Measurements from ENCODE around the gene RAB3IL1. TPM values are rescaled to one million over a fixed set of nuclear protein-coding genes. Genes with fewer than 3 reads are reported as not detected.

The RAB3IL1 gene
- total RNA-seq, 1 experiment from 2014 or later, result 2.3 TPM

DNA sequence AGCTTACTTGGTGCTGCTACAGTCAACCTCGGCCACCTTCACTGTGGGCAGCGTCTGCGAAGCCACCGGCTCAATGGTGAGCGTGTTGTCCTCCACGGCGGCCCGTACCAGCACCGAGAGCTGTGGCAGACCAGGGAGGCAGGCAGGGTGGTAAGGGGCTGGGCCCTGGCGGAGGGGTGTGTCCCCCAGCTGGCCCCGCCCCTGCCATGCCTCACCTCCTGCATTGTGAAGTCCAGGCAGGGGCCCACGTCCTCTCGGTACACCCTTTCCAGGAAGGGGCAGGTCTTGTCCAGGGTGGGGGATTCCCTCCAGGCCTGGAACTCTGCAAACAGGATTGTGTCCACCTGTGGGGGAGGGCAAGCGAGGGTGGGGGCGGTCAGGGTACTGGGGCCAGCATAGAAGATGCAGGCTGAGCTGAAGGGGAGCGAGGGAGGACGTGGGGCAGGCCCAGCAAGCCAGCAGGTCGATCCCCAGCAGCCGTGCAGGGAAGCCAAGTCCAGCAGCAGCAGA lies 12.8 kb downstream of the RAB3IL1 start:
- DNase-seq (ENCODE audit: low spot score), result no peak

DNA sequence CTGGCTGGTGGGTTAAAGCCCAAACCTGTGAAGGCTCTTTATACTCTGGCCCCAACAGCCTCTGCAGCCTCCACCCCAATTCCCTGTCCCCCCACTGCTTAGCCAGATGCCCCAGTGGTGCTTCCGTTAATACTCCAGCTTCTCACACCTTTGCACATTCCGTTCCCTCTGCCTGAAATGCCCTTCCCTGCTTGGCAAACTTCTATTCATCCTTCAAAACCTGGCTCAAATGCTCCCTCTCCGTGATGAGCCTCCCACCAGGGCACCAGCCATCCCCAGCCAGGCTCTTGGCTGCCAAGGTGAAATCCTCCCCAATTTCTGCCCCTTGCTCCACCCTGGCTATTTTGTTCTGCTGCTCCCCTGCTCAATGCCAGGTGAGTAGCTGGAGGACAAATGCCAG lies 13.5 kb downstream of the RAB3IL1 start:
- no peak for DNase-seq (ENCODE audit: low spot score)

GRCh38 chr11:61902313-61902712 lies 15.1 kb downstream of the RAB3IL1 start:
- no peak for DNase-seq (ENCODE audit: low spot score)

- no peak for DNase-seq (ENCODE audit: low spot score)
Observed at GRCh38 chr11:61901397-61901796, 16.0 kb downstream of the RAB3IL1 start.

GRCh38 chr11:61900251-61900650 lies 17.1 kb downstream of the RAB3IL1 start:
- DNase-seq (ENCODE audit: low spot score), result no peak

DNA sequence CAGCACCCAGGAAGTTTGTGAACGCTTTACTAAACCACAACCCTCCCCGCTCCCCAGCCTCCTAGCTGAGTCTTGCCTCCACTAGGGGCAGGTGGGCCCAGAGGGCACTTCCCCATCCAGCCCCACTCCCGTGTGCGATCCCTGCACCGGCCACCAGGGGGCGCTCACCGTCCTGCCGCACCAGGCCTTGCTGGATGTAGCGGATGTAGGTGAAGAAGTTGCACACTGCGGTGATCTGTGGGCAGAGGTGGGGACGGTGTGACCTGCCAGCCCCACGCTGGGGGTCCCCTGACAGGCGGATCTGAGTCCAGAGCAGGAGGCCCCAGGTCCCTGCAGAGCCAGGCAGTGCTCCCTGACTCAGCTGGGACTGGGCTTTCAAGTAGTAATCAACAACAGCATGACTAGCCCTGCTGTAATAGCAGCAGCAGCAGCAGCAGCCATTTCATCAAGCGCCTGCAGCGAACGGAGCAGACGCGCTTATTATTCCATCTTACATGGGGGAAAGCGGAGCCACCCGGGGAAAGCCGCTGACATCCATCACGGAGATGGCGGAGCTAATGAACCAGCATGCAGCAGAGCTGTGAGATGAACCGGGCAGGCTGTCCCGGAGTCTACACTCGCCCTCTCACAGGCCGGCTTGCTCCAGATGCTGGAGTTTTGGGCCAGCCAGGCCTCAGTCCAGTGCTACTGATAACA lies 18.1 kb downstream of the RAB3IL1 start:
- peak; percentile 65 for DNase-seq (ENCODE audit: low spot score)

DNA sequence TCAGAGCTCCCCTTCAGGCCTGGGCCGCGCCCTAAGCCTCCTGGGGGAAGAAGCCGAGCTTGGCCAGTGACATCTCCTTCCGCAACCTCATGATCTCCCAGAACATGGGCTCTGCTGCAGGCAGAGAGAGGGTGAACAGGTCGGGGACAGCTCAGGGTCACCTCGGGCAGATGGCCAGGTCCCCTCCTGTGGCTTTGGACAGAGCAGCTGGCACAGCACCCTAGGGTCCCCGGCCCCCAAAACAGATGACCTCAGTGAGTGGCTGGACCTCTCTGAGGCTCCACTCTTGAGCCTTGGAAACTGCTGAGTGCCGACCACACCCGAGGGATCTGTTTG lies 19.2 kb downstream of the RAB3IL1 start:
- DNase-seq (ENCODE audit: low spot score), result no peak

- DNase-seq (ENCODE audit: low spot score), result peak; percentile 56
Observed at GRCh38 chr11:61897387-61898246, 19.7 kb downstream of the RAB3IL1 start.

- no peak for DNase-seq (ENCODE audit: low spot score)
Observed at GRCh38 chr11:61896665-61897386, 20.5 kb downstream of the RAB3IL1 start.

DNA sequence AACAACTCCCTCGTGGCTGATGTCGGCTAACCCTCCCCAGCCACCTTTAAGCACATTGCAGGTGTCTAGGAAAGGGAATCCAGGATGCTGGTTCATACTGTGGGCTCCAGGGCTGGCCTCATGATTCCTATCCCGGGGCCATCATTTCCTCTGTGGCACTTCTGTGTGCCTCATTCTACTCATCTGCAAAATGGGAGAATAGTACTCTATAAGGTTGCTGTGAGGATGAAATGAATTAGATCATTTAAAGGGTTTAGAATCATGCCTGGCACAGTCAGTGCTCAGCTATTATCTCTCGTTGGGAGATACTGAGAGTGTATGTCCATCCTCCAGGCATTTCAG lies 21.7 kb downstream of the RAB3IL1 start:
- DNase-seq (ENCODE audit: low spot score), result no peak

GRCh38 chr11:61895046-61895717 lies 22.2 kb downstream of the RAB3IL1 start:
- DNase-seq (ENCODE audit: low spot score), result no peak

DNA sequence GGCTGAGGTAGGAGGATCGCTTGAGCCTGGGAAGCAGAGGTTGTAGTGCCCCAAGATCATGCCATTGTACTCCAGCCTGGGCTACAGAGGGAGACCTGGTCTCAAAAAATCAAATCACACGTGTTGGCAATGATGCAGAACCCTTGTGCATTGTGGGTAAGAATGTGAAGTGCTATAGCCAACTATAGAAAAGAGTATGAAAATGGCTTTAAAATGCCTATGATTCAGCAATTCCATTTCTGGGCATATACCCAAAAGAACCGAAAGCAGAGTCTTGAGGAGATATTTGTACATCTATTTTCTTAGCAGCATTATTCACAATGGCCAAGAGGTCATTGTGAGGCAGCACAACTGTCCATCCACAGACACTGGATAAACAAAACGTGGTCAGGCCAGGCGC lies 23.4 kb downstream of the RAB3IL1 start:
- DNase-seq (ENCODE audit: low spot score), result no peak

GRCh38 chr11:61892085-61892370 lies 25.3 kb downstream of the RAB3IL1 start:
- DNase-seq (ENCODE audit: low spot score), result no peak

- peak; percentile 51 for DNase-seq (ENCODE audit: low spot score)
Observed at GRCh38 chr11:61891331-61892084, 25.9 kb downstream of the RAB3IL1 start, which contains the start of gene FADS3. FADS3 (minus strand) TSS chr11:61891545; CDS start chr11:61891381, 164 bp downstream.

GRCh38 chr11:61890529-61891330 lies 26.6 kb downstream of the RAB3IL1 start:
- peak; percentile 66 for DNase-seq (ENCODE audit: low spot score)

- no peak for DNase-seq (ENCODE audit: low spot score)
Observed at GRCh38 chr11:61889831-61890230, 27.5 kb downstream of the RAB3IL1 start.

DNA sequence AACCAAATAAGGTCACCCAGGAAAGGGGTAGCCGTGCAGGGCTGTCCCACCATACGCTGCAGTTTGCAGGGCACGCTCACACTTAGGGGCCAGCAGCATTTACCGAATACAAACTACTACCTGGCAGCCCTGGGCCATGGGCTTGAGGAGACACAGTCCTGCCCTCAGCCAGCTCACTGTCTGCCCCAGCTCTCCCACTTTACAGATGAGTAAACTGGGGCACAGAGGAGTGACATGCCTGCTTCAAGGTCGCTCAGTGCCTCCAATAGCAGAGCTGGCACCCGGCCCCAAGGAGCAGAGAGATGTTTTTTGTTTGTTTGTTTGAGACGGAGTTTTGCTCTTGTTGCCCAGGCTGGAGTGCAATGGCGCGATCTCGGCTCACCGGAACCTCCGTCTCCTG lies 28.8 kb downstream of the RAB3IL1 start:
- DNase-seq (ENCODE audit: low spot score), result no peak

- DNase-seq (ENCODE audit: low spot score), result peak; percentile 69
Observed at GRCh38 chr11:61887839-61888494, 29.4 kb downstream of the RAB3IL1 start.

DNA sequence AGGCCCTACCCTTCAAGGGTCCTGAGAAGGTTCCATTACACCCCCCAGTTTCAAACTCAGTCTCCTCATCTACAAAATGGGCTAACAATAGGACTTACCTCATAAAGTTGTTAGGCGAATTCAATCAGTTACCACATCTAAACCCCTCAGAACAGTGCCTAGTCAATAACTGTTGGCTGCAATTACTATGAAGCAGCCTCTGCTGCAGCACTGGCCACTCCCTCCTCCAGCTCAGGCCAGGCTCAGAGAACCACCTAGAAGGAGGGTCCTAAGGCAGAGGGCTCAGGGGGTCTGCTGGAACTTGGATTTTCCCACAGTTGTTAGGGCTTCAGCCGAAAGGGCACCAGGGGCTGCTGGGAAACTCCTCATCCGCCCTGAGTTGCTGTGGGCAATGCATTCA lies 30.7 kb downstream of the RAB3IL1 start:
- no peak for DNase-seq (ENCODE audit: low spot score)
